Measurements from ENCODE around the gene ORC4.

DNA sequence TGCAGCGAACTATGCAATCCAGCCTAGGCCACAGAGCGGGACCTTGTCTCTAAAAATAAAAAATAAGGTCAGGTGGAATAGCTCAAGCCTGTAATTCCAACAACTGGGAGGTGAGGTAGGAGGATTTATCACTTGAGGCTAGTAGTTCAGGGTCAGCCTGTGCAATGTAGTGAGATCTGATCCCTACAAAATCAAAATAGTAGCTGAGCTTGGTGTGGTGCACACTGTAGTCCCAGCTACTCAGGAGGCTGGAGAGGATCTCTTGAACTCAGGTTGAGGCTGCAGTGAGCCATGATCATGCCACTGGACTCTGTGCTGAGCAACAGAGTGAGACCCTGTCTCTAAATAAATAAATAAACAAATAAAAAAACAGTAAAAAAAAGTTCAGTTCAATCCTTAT is 6.0 kb upstream of the ORC4 start:
- TF ChIP-seq, protein P1, sequence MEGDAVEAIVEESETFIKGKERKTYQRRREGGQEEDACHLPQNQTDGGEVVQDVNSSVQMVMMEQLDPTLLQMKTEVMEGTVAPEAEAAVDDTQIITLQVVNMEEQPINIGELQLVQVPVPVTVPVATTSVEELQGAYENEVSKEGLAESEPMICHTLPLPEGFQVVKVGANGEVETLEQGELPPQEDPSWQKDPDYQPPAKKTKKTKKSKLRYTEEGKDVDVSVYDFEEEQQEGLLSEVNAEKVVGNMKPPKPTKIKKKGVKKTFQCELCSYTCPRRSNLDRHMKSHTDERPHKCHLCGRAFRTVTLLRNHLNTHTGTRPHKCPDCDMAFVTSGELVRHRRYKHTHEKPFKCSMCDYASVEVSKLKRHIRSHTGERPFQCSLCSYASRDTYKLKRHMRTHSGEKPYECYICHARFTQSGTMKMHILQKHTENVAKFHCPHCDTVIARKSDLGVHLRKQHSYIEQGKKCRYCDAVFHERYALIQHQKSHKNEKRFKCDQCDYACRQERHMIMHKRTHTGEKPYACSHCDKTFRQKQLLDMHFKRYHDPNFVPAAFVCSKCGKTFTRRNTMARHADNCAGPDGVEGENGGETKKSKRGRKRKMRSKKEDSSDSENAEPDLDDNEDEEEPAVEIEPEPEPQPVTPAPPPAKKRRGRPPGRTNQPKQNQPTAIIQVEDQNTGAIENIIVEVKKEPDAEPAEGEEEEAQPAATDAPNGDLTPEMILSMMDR (IDR thresholded peaks at IDR 0.05): no peak
- no peak for TF ChIP-seq EP300 (IDR thresholded peaks at IDR 0.05)
- no peak for TF ChIP-seq POLR2A (IDR thresholded peaks at IDR 0.05)
